ENCODE measurements around the gene SDK2.
A peak's percentile ranks its signal among the peaks of the same experiment; 100 is the strongest.

The SDK2 gene

DNA sequence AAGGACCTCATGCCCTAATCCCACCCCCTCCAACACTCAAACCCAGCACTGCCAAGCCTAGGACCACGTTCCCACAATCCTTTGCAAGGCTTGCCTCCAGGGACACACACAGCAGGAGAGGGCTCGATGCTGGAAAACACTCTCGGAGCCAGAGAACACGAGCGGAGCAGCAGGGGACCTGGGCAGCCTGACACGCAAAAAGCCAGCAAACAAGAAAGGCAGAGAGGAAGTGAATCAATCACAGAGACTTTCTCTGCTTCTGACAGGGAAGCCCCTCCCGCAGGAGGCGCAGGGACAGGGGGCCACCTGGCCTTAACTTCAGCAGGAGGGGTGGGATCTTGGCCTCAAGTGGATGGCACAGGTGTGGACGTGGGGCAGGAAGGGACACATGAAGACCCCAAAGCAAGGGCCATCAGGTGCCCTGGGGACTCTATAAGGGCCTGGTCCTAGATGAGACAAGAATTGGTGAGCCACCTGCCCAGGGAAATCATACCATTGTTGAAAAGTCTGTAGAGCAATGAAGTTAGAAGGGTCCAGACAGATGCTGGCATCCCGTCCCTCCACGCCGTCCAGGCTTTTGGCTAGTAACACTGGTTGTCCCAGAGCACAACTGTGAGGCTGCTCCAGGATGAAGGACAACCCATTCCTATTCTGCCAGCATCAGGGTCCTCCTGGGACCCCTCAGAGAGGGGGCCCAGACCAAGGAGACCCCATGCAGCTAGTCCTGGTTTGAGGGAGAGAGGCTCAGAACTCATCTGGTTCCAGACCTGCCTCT is 2.2 kb downstream of the SDK2 start:
- Histone ChIP-seq H2AK5ac (ENCODE audit: low read depth, low read length) (peak overlapping the region; percentile 9), H3K4me1 (ENCODE audit: control insufficient read depth in 2 of 2, insufficient read depth in 1 of 2, low read depth in 1 of 2, low read length in 2 of 2) (peaks cover 24 to 34% of the 10 kb centered on the region in 2 donors), H4K91ac (ENCODE audit: low read depth, low read length, poor library complexity) (no peak overlapping the region), H3K18ac (ENCODE audit: low read length) (peak overlapping the region; percentile 53), H3K4me3 (ENCODE audit: low read length in 2 of 2) (peak overlapping the region; percentile 12 to 73), H2BK5ac (ENCODE audit: low read length) (no peak overlapping the region), H3K4ac (ENCODE audit: low read length) (no peak overlapping the region), H3K9ac (ENCODE audit: low read depth, low read length, poor library complexity) (peak overlapping the region; percentile 26), H2BK12ac (ENCODE audit: low read length) (no peak overlapping the region), H3K27ac (replicated peaks; ENCODE audit: low read length) (no peak overlapping the region), H3K4me2 (ENCODE audit: insufficient read depth, low read length, poor library complexity, severe bottlenecking) (peak overlapping the region; percentile 65), H2BK15ac (ENCODE audit: low read length) (no peak overlapping the region), H3K23ac (ENCODE audit: low read depth, low read length, poor library complexity) (no peak overlapping the region), H3K9me3 (replicated peaks in 1 of 2; ENCODE audit: control insufficient read depth in 2 of 2, insufficient read depth in 1 of 2, low read depth in 1 of 2, low read length in 2 of 2) (no peaks in the 10 kb centered on the region), H3K79me1 (ENCODE audit: low read depth, low read length) (peaks cover 17% of the 10 kb centered on the region), H2BK120ac (ENCODE audit: low read depth, low read length) (no peak overlapping the region), H3K36me3 (replicated peaks in 1 of 2; ENCODE audit: control insufficient read depth in 2 of 2, insufficient read depth in 2 of 2, low read length in 2 of 2) (no peaks in the 10 kb centered on the region), H2AFZ (ENCODE audit: low read length) (no peak overlapping the region), H3K14ac (ENCODE audit: low read length) (no peak overlapping the region), H3K27me3 (ENCODE audit: control insufficient read depth in 3 of 3, insufficient read depth in 3 of 3, low read depth in 1 of 3, low read length in 3 of 3) (peaks cover 0 to 11% (median 0%) of the 10 kb centered on the region in 3 experiments), H4K8ac (ENCODE audit: low read depth, low read length) (no peak overlapping the region)
- no CpG with 5 or more reads among the region's 12 CpGs for WGBS, 2 donors (ENCODE audit: extremely low coverage in 2 of 2, insufficient read length in 2 of 2, insufficient replicate concordance in 1 of 2)
- no peak for DNase-seq (ENCODE audit: low spot score)

DNA sequence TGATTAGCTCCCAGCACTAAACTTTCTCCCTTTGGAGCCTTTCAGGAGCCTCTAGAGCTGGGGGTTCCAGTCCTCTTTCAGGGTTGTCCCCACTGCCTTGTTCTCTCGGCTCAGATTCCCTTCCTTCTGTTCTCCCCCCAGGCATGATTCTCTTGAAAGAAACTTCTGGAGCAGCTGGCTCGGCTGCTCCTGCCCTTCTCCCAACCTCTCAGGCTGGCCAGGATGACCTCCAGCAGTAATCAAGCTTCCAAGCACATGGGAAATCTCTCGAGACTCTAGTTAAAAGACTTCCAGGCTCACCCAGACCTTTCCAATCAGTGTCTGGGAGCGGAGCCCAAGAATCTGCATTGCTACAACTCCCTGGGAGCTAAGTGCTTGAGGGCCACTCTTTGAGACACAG is 3.6 kb downstream of the SDK2 start:
- Histone ChIP-seq H3K27ac (replicated peaks; ENCODE audit: low read length) (no peak overlapping the region), H3K23ac (ENCODE audit: low read depth, low read length, poor library complexity) (no peak overlapping the region), H2BK5ac (ENCODE audit: low read length) (no peak overlapping the region), H3K4ac (ENCODE audit: low read length) (no peak overlapping the region), H2BK120ac (ENCODE audit: low read depth, low read length) (no peak overlapping the region), H3K18ac (ENCODE audit: low read length) (no peak overlapping the region), H3K9ac (ENCODE audit: low read depth, low read length, poor library complexity) (no peak overlapping the region), H3K36me3 (replicated peaks in 1 of 2; ENCODE audit: control insufficient read depth in 2 of 2, insufficient read depth in 2 of 2, low read length in 2 of 2) (no peaks in the 10 kb centered on the region), H2AFZ (ENCODE audit: low read length) (no peak overlapping the region), H3K4me3 (ENCODE audit: low read length in 2 of 2) (no peak overlapping the region), H4K8ac (ENCODE audit: low read depth, low read length) (no peak overlapping the region), H3K4me1 (ENCODE audit: control insufficient read depth in 2 of 2, insufficient read depth in 1 of 2, low read depth in 1 of 2, low read length in 2 of 2) (peaks cover 26 to 27% of the 10 kb centered on the region in 2 donors), H3K4me2 (ENCODE audit: insufficient read depth, low read length, poor library complexity, severe bottlenecking) (no peak overlapping the region), H3K79me1 (ENCODE audit: low read depth, low read length) (peaks cover 22% of the 10 kb centered on the region), H4K91ac (ENCODE audit: low read depth, low read length, poor library complexity) (no peak overlapping the region), H2AK5ac (ENCODE audit: low read depth, low read length) (no peak overlapping the region), H3K27me3 (ENCODE audit: control insufficient read depth in 3 of 3, insufficient read depth in 3 of 3, low read depth in 1 of 3, low read length in 3 of 3) (no peaks in the 10 kb centered on the region), H2BK15ac (ENCODE audit: low read length) (no peak overlapping the region), H3K9me3 (replicated peaks in 1 of 2; ENCODE audit: control insufficient read depth in 2 of 2, insufficient read depth in 1 of 2, low read depth in 1 of 2, low read length in 2 of 2) (no peaks in the 10 kb centered on the region), H2BK12ac (ENCODE audit: low read length) (no peak overlapping the region), H3K14ac (ENCODE audit: low read length) (no peak overlapping the region)
- DNase-seq (ENCODE audit: low spot score) = no peak
- WGBS, 2 donors (ENCODE audit: extremely low coverage in 2 of 2, insufficient read length in 2 of 2, insufficient replicate concordance in 1 of 2) = no CpG with 5 or more reads among the region's 4 CpGs

DNA sequence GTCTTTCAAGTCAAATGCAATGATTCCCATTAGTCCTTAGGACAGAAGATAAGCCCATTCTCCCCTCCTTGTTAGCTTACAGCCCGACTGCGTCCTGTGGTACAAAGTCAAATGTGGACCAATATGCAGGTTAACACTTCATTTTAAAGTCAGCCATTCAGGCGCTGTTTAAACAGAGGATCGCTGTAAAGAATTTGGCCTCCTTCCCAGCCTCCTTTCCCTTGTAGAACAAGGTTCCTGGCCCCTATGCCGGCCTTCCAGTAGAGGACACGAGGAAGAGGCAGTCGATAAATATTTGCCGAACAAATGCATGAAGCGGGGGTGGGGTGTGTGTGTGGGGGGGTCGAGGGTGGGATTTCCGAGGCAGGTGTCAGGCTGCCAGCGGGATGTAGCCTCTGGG is 4.3 kb downstream of the SDK2 start:
- Histone ChIP-seq H3K27me3 (ENCODE audit: control insufficient read depth in 3 of 3, insufficient read depth in 3 of 3, low read depth in 1 of 3, low read length in 3 of 3) (no peaks in the 10 kb centered on the region), H3K4me3 (ENCODE audit: low read length in 2 of 2) (no peak overlapping the region), H4K8ac (ENCODE audit: low read depth, low read length) (no peak overlapping the region), H2BK12ac (ENCODE audit: low read length) (no peak overlapping the region), H3K9ac (ENCODE audit: low read depth, low read length, poor library complexity) (no peak overlapping the region), H3K9me3 (replicated peaks in 1 of 2; ENCODE audit: control insufficient read depth in 2 of 2, insufficient read depth in 1 of 2, low read depth in 1 of 2, low read length in 2 of 2) (no peaks in the 10 kb centered on the region), H3K4me2 (ENCODE audit: insufficient read depth, low read length, poor library complexity, severe bottlenecking) (no peak overlapping the region), H3K4ac (ENCODE audit: low read length) (no peak overlapping the region), H2AFZ (ENCODE audit: low read length) (no peak overlapping the region), H3K4me1 (ENCODE audit: control insufficient read depth in 2 of 2, insufficient read depth in 1 of 2, low read depth in 1 of 2, low read length in 2 of 2) (peaks cover 23 to 31% of the 10 kb centered on the region in 2 donors), H2BK5ac (ENCODE audit: low read length) (peak overlapping the region; percentile 4), H2AK5ac (ENCODE audit: low read depth, low read length) (no peak overlapping the region), H3K27ac (replicated peaks; ENCODE audit: low read length) (no peak overlapping the region), H2BK15ac (ENCODE audit: low read length) (no peak overlapping the region), H3K36me3 (replicated peaks in 1 of 2; ENCODE audit: control insufficient read depth in 2 of 2, insufficient read depth in 2 of 2, low read length in 2 of 2) (no peaks in the 10 kb centered on the region), H2BK120ac (ENCODE audit: low read depth, low read length) (no peak overlapping the region), H3K23ac (ENCODE audit: low read depth, low read length, poor library complexity) (no peak overlapping the region), H3K79me1 (ENCODE audit: low read depth, low read length) (peaks cover 23% of the 10 kb centered on the region), H3K14ac (ENCODE audit: low read length) (no peak overlapping the region), H4K91ac (ENCODE audit: low read depth, low read length, poor library complexity) (no peak overlapping the region), H3K18ac (ENCODE audit: low read length) (no peak overlapping the region)
- no CpG with 5 or more reads among the region's 12 CpGs for WGBS, 2 donors (ENCODE audit: extremely low coverage in 2 of 2, insufficient read length in 2 of 2, insufficient replicate concordance in 1 of 2)
- no peak for DNase-seq (ENCODE audit: low spot score)

DNA sequence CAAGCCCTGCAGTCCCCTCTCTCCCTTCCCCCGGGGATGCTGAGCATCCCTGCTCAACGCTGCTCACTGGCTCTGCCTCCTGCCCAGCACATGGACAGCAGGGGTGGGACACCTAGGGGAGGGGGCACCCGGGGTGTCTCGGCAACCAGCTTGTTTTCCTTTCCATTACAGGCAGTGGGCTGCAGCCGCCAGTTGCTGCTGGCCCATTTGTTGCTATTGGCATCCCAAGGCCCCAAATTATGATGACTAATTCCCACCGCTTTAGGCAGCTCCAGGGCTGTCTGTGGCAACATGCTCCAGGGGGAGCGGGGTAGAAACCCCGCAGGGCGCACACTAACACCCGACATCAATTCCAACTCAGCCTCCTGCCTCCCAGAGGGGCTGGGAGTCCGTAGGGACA is 4.9 kb downstream of the SDK2 start:
- no peak overlapping the region for H2AK5ac ChIP-seq (ENCODE audit: low read depth, low read length)
- no peak overlapping the region for H3K9ac ChIP-seq (ENCODE audit: low read depth, low read length, poor library complexity)
- no CpG with 5 or more reads among the region's 11 CpGs for WGBS, 2 donors (ENCODE audit: extremely low coverage in 2 of 2, insufficient read length in 2 of 2, insufficient replicate concordance in 1 of 2)
- no peak for DNase-seq (ENCODE audit: low spot score)
- no peak overlapping the region for H2BK12ac ChIP-seq (ENCODE audit: low read length)
- H3K23ac ChIP-seq (ENCODE audit: low read depth, low read length, poor library complexity) = no peak overlapping the region
- H4K91ac ChIP-seq (ENCODE audit: low read depth, low read length, poor library complexity) = no peak overlapping the region
- H3K14ac ChIP-seq (ENCODE audit: low read length) = no peak overlapping the region
- peaks cover 23 to 31% of the 10 kb centered on the region in 2 donors for H3K4me1 ChIP-seq (ENCODE audit: control insufficient read depth in 2 of 2, insufficient read depth in 1 of 2, low read depth in 1 of 2, low read length in 2 of 2)
- no peak overlapping the region for H2BK15ac ChIP-seq (ENCODE audit: low read length)
- no peak overlapping the region for H3K4me2 ChIP-seq (ENCODE audit: insufficient read depth, low read length, poor library complexity, severe bottlenecking)
- H3K79me1 ChIP-seq (ENCODE audit: low read depth, low read length) = peaks cover 23% of the 10 kb centered on the region
- no peaks in the 10 kb centered on the region for H3K27me3 ChIP-seq (ENCODE audit: control insufficient read depth in 3 of 3, insufficient read depth in 3 of 3, low read depth in 1 of 3, low read length in 3 of 3)
- H3K9me3 ChIP-seq (replicated peaks in 1 of 2; ENCODE audit: control insufficient read depth in 2 of 2, insufficient read depth in 1 of 2, low read depth in 1 of 2, low read length in 2 of 2) = no peaks in the 10 kb centered on the region
- H3K36me3 ChIP-seq (replicated peaks in 1 of 2; ENCODE audit: control insufficient read depth in 2 of 2, insufficient read depth in 2 of 2, low read length in 2 of 2) = no peaks in the 10 kb centered on the region
- no peak overlapping the region for H3K27ac ChIP-seq (replicated peaks; ENCODE audit: low read length)
- H2BK120ac ChIP-seq (ENCODE audit: low read depth, low read length) = no peak overlapping the region
- H2AFZ ChIP-seq (ENCODE audit: low read length) = no peak overlapping the region
- H4K8ac ChIP-seq (ENCODE audit: low read depth, low read length) = no peak overlapping the region
- H3K4me3 ChIP-seq (ENCODE audit: low read length in 2 of 2) = no peak overlapping the region
- no peak overlapping the region for H2BK5ac ChIP-seq (ENCODE audit: low read length)
- H3K18ac ChIP-seq (ENCODE audit: low read length) = peak overlapping the region; percentile 32
- no peak overlapping the region for H3K4ac ChIP-seq (ENCODE audit: low read length)

Data from neuronal stem cell (in vitro differentiated cells).